ENCODE results near the gene MAP1A. TPM values are rescaled to one million over a fixed set of nuclear protein-coding genes. Genes with fewer than 3 reads are reported as not detected.

Gene MAP1A
- total RNA-seq, 6 experiments from 2014 or later = 0.09 to 0.56 (median 0.24) TPM

DNA sequence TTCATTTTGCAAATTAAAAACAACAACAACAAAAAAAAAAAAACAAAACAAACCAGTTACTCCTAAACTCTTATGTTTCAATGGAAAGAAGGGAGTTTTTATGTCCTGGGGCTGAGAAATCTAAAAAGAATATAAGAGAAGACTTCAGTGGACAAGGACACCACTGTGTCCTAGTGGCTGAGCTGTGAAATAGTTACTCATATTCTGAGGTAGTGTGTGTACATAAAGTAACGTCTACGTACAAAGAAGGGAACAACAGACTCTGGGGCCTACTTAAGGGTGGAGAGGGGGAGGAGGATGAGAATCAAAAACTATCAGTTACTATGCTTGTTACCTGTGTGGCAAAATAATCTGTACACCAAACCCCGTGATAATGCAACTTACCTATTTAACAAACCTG is 18.4 kb upstream of the MAP1A start:
- Histone ChIP-seq H3K9me3 (no peaks in the 10 kb centered on the region), H3K27me3 (no peaks in the 10 kb centered on the region), H3K4me3 (no peak overlapping the region), H3K27ac (no peak overlapping the region), H3K4me1 (no peaks in the 10 kb centered on the region), H3K36me3 (no peaks in the 10 kb centered on the region)
- DNase-seq = no peak
- TF ChIP-seq, protein P1, sequence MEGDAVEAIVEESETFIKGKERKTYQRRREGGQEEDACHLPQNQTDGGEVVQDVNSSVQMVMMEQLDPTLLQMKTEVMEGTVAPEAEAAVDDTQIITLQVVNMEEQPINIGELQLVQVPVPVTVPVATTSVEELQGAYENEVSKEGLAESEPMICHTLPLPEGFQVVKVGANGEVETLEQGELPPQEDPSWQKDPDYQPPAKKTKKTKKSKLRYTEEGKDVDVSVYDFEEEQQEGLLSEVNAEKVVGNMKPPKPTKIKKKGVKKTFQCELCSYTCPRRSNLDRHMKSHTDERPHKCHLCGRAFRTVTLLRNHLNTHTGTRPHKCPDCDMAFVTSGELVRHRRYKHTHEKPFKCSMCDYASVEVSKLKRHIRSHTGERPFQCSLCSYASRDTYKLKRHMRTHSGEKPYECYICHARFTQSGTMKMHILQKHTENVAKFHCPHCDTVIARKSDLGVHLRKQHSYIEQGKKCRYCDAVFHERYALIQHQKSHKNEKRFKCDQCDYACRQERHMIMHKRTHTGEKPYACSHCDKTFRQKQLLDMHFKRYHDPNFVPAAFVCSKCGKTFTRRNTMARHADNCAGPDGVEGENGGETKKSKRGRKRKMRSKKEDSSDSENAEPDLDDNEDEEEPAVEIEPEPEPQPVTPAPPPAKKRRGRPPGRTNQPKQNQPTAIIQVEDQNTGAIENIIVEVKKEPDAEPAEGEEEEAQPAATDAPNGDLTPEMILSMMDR (IDR thresholded peaks at IDR 0.05) = no peak
- TF ChIP-seq POLR2A (IDR thresholded peaks at IDR 0.05) = no peak
- no peak for ATAC-seq
- intact Hi-C loops (cut with DNase I) = no loop called here
- WGBS (ENCODE audit: insufficient coverage, low coverage, low lambda C conversion rate, missing lambda C conversion rate) = 90% methylated on average over 3 of the region's 3 CpGs

DNA sequence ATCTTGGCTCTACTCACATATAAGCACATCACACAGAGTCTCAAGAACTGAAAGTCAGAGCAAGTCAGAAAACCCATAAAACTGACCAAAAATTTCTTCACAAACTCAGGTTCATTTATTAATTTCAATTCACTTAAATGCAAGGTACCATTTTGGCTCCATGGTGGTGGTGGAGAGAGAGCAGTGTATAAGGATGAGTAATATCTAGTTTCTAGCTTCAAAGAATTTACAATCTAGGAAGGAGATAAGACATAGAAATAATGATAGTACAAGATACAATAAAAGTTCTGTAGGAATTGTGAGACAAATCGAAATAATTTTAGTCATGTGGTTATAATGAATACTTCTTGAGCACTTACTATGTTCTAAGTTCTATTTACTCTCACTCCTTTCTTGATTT is 17.8 kb upstream of the MAP1A start:
- WGBS (ENCODE audit: insufficient coverage, low coverage, low lambda C conversion rate, missing lambda C conversion rate) = 80% methylated on average over 1 of the region's 1 CpG
- intact Hi-C loops (cut with DNase I) = no loop called here
- H3K4me1 ChIP-seq = no peaks in the 10 kb centered on the region
- H3K4me3 ChIP-seq = no peak overlapping the region
- no peaks in the 10 kb centered on the region for H3K36me3 ChIP-seq
- H3K9me3 ChIP-seq = no peaks in the 10 kb centered on the region
- no peak for DNase-seq
- no peaks in the 10 kb centered on the region for H3K27me3 ChIP-seq
- no peak overlapping the region for H3K27ac ChIP-seq
- TF ChIP-seq POLR2A (IDR thresholded peaks at IDR 0.05) = no peak
- TF ChIP-seq, protein P1 (IDR thresholded peaks at IDR 0.05) = no peak
- ATAC-seq = no peak

DNA sequence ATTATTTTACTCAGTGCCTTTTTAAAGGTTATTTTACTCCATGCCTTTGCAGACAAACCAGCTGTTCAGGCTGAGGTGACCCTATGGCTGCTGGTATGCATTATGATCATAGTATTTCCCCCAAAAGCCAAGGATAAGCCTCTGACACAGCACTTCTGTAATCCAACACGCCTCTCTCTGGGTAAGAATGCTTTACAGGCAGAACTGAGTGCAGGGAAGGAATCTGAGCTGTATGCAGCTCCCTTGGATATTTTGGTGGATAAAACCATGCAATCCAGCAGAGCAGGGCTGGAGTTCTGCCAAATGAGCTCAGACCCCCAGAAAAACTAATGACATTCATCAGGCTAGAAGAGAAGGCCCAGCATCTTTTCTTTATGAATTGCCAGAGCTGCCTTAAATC is 11.7 kb upstream of the MAP1A start:
- Histone ChIP-seq H3K4me3 (no peak overlapping the region), H3K27ac (no peak overlapping the region), H3K36me3 (no peaks in the 10 kb centered on the region), H3K9me3 (no peaks in the 10 kb centered on the region), H3K27me3 (no peaks in the 10 kb centered on the region), H3K4me1 (no peaks in the 10 kb centered on the region)
- 67% methylated on average over 1 of the region's 1 CpG for WGBS (ENCODE audit: insufficient coverage, low coverage, low lambda C conversion rate, missing lambda C conversion rate)
- DNase-seq (no peak), ATAC-seq (no peak)
- TF ChIP-seq, protein P1 (IDR thresholded peaks at IDR 0.05) = no peak
- TF ChIP-seq POLR2A (IDR thresholded peaks at IDR 0.05) = no peak
- intact Hi-C loops (cut with DNase I) = no loop called here

DNA sequence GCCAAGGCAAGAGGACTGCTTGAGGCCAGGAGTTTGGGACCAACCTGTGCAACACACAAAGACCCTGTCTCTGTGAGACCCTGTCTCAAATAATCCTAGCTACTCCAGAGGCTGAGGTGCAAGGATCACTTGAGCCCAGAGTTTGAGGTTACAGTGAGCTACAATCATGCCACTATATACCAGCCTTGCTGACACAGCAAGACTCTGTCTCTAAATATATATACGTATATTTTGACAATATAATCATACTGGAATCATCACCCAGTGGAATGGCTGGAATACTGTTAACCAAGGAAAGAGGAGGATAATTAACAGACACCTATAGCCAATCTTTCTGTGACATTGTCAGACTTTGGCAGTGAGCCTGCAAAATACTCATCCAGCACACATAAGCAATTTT is 9.0 kb upstream of the MAP1A start:
- ATAC-seq (no peak), DNase-seq (no peak)
- Histone ChIP-seq H3K4me1 (peaks cover 0 to 5% (median 0%) of the 10 kb centered on the region in 4 donors), H3K4me3 (no peak overlapping the region), H3K27me3 (no peaks in the 10 kb centered on the region), H3K9me3 (no peaks in the 10 kb centered on the region), H3K36me3 (no peaks in the 10 kb centered on the region), H3K27ac (no peak overlapping the region)
- TF ChIP-seq, protein P1 (IDR thresholded peaks at IDR 0.05) = no peak
- TF ChIP-seq POLR2A (IDR thresholded peaks at IDR 0.05) = no peak
- no CpG with 5 or more reads among the region's 1 CpG for WGBS (ENCODE audit: insufficient coverage, low coverage, low lambda C conversion rate, missing lambda C conversion rate)
- intact Hi-C loops (cut with DNase I) = no loop called here
